Endothelial cell of umbilical vein (primary cell): ENCODE data around the gene SAMD4A. TPM values are rescaled to one million over a fixed set of nuclear protein-coding genes. Genes with fewer than 3 reads are reported as not detected.

ENCODE experiments used
- BruUV-seq: library from RNA; stranded (reverse); fragments of 400-500 nt; replicated peaks from 2 replicates; lab custom pipeline; 2021; lab: Mats Ljungman, UMichigan
- CTCF ChIA-PET: fragments of 300-600, 350-600 bp; sonication (Branson Sonifier 250); formaldehyde crosslinking; loops from one replicate; lab custom pipeline; 2021; ENCODE audit warnings: antibody characterized with exemption, inconsistent platforms; lab: Charles Lee
- POLR2A ChIA-PET: fragments of 300-600, 350-600 bp; sonication (Branson Sonifier 250); formaldehyde crosslinking; loops from one replicate; lab custom pipeline; 2021; ENCODE audit warnings: antibody characterized with exemption, inconsistent platforms; lab: Charles Lee
- DNase-seq: peaks from one replicate; pipeline ENCODE4 v3.0.0-alpha.2; 2011; ENCODE audit warnings: low read depth, low spot score
- FAIRE-seq: peaks from 2 replicates; lab custom pipeline; 2011; peaks lifted over from hg19 to GRCh38; lab: Jason Lieb, UNC
- H2AFZ ChIP-seq: 2 replicates; pipeline ENCODE4 v1.6.0; 2012; ENCODE audit warnings: low read depth, low read length, control low read depth, inconsistent platforms
- H3K27ac ChIP-seq: 2 replicates; pipeline ENCODE4 v1.5.1; 2011; ENCODE audit warnings: low read depth, mild to moderate bottlenecking, control low read depth, low read length, moderate library complexity; ENCODE audit not compliant: insufficient read depth
- H3K27me3 ChIP-seq, 2 experiments: 2 replicates each; pipeline versions ENCODE4 v1.6.0 to v1.6.1; 2011; ENCODE audit warnings: low read length in 2 of 2, mixed read lengths in 1 of 2; ENCODE audit not compliant: control insufficient read depth in 2 of 2, insufficient read depth in 2 of 2
- H3K36me3 ChIP-seq, 2 experiments: 2 replicates in 1 of 2; 3 replicates in 1 of 2; pipeline ENCODE4 v1.5.1; 2011; ENCODE audit warnings: low read length in 2 of 2, mild to moderate bottlenecking in 1 of 2, moderate library complexity in 1 of 2; ENCODE audit not compliant: control insufficient read depth in 2 of 2, insufficient read depth in 2 of 2; ENCODE audit errors: extremely low read depth in 1 of 2
- H3K4me1 ChIP-seq: 3 replicates; pipeline ENCODE4 v1.5.1; 2011; ENCODE audit warnings: mild to moderate bottlenecking, low read length; ENCODE audit not compliant: control insufficient read depth, insufficient read depth; ENCODE audit errors: extremely low read depth
- H3K4me2 ChIP-seq: 2 replicates; pipeline ENCODE4 v1.6.1; 2011; ENCODE audit warnings: low read length, control low read depth, mixed read lengths; ENCODE audit not compliant: insufficient read depth
- H3K4me3 ChIP-seq, 3 experiments: fragments of 200-600 bp in 1 of 3; sonication (generic), shearing (Covaris generic) in 1 of 3; replicated peaks in 1 of 3; 2 replicates each; pipeline ENCODE4 v1.5.1; 2011 to 2016; ENCODE audit warnings: control low read depth in 3 of 3, low read length in 3 of 3, mild to moderate bottlenecking in 2 of 3, inconsistent platforms in 1 of 3, low read depth in 1 of 3, moderate library complexity in 1 of 3; ENCODE audit not compliant: insufficient read depth in 1 of 3
- H3K79me2 ChIP-seq: 2 replicates; pipeline ENCODE4 v1.6.0; 2012; ENCODE audit warnings: low read length, inconsistent platforms; ENCODE audit not compliant: control insufficient read depth, insufficient read depth
- H3K9ac ChIP-seq: replicated peaks from 2 replicates; pipeline ENCODE3; 2011; ENCODE audit warnings: low read length, control low read depth; ENCODE audit not compliant: insufficient read depth; ENCODE audit errors: extremely low read depth
- H3K9me1 ChIP-seq: replicated peaks from 3 replicates; pipeline ENCODE4 v1.6.0; 2011; ENCODE audit warnings: mild to moderate bottlenecking, low read length; ENCODE audit not compliant: control insufficient read depth, insufficient read depth; ENCODE audit errors: extremely low read depth
- H3K9me3 ChIP-seq: replicated peaks from 2 replicates; pipeline ENCODE4 v1.5.1; 2012; ENCODE audit warnings: low read length, inconsistent platforms; ENCODE audit not compliant: control insufficient read depth, insufficient read depth
- H4K20me1 ChIP-seq: replicated peaks from 2 replicates; pipeline ENCODE3; 2011; ENCODE audit warnings: mild to moderate bottlenecking, low read length; ENCODE audit not compliant: control insufficient read depth, insufficient read depth; ENCODE audit errors: extremely low read depth
- EZH2 ChIP-seq: IDR thresholded peaks from 2 replicates; pipeline ENCODE4 v1.6.1; 2012; ENCODE audit warnings: borderline replicate concordance, low read depth, mild to moderate bottlenecking, moderate library complexity, low read length, inconsistent platforms; ENCODE audit not compliant: severe bottlenecking
- FOS ChIP-seq: IDR thresholded peaks from 2 replicates; pipeline ENCODE4 v1.6.1; 2011; ENCODE audit warnings: mild to moderate bottlenecking, low read length, moderate library complexity, borderline replicate concordance; ENCODE audit not compliant: insufficient read depth
- GATA2 ChIP-seq: IDR thresholded peaks from 2 replicates; pipeline ENCODE4 v1.7.0; 2011; ENCODE audit warnings: low read depth, mild to moderate bottlenecking, moderate library complexity, mixed read lengths, low read length; ENCODE audit not compliant: insufficient read length, insufficient read depth
- JUN ChIP-seq: IDR thresholded peaks from 2 replicates; pipeline ENCODE4 v1.6.1; 2011; ENCODE audit warnings: borderline replicate concordance, low read depth; ENCODE audit not compliant: insufficient read length, insufficient read depth
- MYC ChIP-seq: IDR thresholded peaks from one replicate; pipeline ENCODE4 v1.6.1; 2011; ENCODE audit warnings: mild to moderate bottlenecking, low read depth, low read length
- POLR2A ChIP-seq: IDR thresholded peaks from 2 replicates; pipeline ENCODE4 v1.6.1; 2012; ENCODE audit warnings: low read depth, mild to moderate bottlenecking, control low read depth, low read length
- POLR2AphosphoS5 ChIP-seq: IDR thresholded peaks from 2 replicates; pipeline ENCODE4 v1.6.1; 2012; ENCODE audit warnings: low read depth, mild to moderate bottlenecking, control low read depth, low read length, moderate library complexity; ENCODE audit not compliant: insufficient read depth
- dilution Hi-C: fragments of 300-500 bp; cut with MboI; formaldehyde crosslinking; loops from one replicate; pipeline ENCODE4 v1.15.0; 2019; ENCODE audit warnings: low sequenced_read_pairs; ENCODE audit not compliant: extremely low pct_ligation_motif_present
- intact Hi-C: fragments of 100-400 bp; cut with micrococcal nuclease; formaldehyde crosslinking; loops from one replicate; pipeline ENCODE4 v1.10.0; 2022
- polyA plus RNA-seq, 4 experiments: library from polyadenylated mRNA; depleted of rRNA in 3 of 4; stranded (reverse) in 3 of 4; unstranded in 1 of 4; fragments of >200 nt; gene quantifications; 2 replicates each; pipeline versions ENCODE4 v1.2.1 to v1.2.3, GENCODE V29; 2011 to 2012; ENCODE audit warnings: missing spikeins in 1 of 4
- total RNA-seq: library from RNA; stranded (reverse); gene quantifications from 2 replicates; pipeline ENCODE4 v1.2.3, GENCODE V29; 2021
- TF ChIP-seq, protein P1 (sequence below), 2 donors: IDR thresholded peaks; 1 replicate in 1 of 2; 2 replicates in 1 of 2; pipeline ENCODE4 v1.5.1; 2011; ENCODE audit warnings: low read length in 2 of 2, mild to moderate bottlenecking in 2 of 2, moderate library complexity in 2 of 2, control low read depth in 1 of 2, inconsistent platforms in 1 of 2, low read depth in 1 of 2; ENCODE audit not compliant: insufficient read depth in 1 of 2; ENCODE audit errors: extremely low read depth in 1 of 2
- TF ChIP-seq, protein P2 (sequence below): IDR thresholded peaks from 2 replicates; pipeline ENCODE4 v1.6.1; 2011; ENCODE audit not compliant: insufficient read depth, insufficient read length

The SAMD4A gene
- total and polyA plus RNA-seq, 2 donors (not counting 3 experiments of a cell fraction or from before 2014, with no cell fraction given) = 37.7 to 95.3 TPM

DNA sequence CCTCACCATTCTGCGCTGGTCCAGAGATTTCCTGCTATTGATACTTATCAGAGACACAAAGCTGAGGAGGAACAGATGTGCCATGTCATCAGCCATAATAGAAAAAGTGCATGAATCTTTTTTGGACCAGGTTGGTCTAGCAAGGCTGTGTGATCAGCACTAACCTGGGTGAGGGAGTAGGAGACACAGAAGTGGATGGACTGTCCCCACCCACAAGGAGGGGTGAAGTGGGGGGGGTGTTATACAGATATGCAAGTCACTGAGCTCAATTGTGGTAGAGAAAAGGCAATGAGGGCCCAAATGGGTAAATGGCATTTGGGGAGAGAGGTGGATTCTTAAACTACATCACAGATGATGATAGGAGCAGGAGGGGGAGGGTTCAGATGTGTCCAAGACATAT is 123.0 kb downstream of the SAMD4A start:
- no TSS peak for BruUV-seq
- FAIRE-seq = no peak
- H4K20me1 ChIP-seq = no peaks in the 10 kb centered on the region
- H3K4me3 ChIP-seq = no peak overlapping the region
- H3K4me1 ChIP-seq = peaks cover 34% of the 10 kb centered on the region
- H3K9me3 ChIP-seq = no peaks in the 10 kb centered on the region
- POLR2A ChIA-PET = interaction anchor here (1.3 to 2.3 kb wide), 3 partner anchors 35 to 124 kb away, joined by 3 to 7 read pairs (median 6); partner anchors contain the start of gene SAMD4A
- no peak overlapping the region for H3K9ac ChIP-seq
- H3K27me3 ChIP-seq = no peaks in the 10 kb centered on the region
- H3K27ac ChIP-seq = no peak overlapping the region
- dilution Hi-C loops (no loop called here), intact Hi-C loops (loop anchor here (5.0 kb wide), 1 partner anchor 183 kb away; the partner anchor contains the start of gene CGRRF1)
- no peak overlapping the region for H2AFZ ChIP-seq
- no peaks in the 10 kb centered on the region for H3K36me3 ChIP-seq
- CTCF ChIA-PET = interaction anchor here (1.1 to 2.7 kb wide), 13 partner anchors 11 to 124 kb away, joined by 3 to 78 read pairs (median 13); partner anchors contain the start of gene SAMD4A
- no peak for DNase-seq
- H3K4me2 ChIP-seq = no peak overlapping the region
- TF ChIP-seq EZH2 (no peak), POLR2A (no peak), FOS (no peak), POLR2AphosphoS5 (no peak), MYC (no peak), GATA2 (no peak), JUN (no peak)
- TF ChIP-seq, protein P1, sequence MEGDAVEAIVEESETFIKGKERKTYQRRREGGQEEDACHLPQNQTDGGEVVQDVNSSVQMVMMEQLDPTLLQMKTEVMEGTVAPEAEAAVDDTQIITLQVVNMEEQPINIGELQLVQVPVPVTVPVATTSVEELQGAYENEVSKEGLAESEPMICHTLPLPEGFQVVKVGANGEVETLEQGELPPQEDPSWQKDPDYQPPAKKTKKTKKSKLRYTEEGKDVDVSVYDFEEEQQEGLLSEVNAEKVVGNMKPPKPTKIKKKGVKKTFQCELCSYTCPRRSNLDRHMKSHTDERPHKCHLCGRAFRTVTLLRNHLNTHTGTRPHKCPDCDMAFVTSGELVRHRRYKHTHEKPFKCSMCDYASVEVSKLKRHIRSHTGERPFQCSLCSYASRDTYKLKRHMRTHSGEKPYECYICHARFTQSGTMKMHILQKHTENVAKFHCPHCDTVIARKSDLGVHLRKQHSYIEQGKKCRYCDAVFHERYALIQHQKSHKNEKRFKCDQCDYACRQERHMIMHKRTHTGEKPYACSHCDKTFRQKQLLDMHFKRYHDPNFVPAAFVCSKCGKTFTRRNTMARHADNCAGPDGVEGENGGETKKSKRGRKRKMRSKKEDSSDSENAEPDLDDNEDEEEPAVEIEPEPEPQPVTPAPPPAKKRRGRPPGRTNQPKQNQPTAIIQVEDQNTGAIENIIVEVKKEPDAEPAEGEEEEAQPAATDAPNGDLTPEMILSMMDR (IDR thresholded peaks at IDR 0.05; ENCODE audit: extremely low read depth in 1 of 2, insufficient read depth in 1 of 2, low read depth in 1 of 2, low read length in 2 of 2) = no peak
- TF ChIP-seq, protein P2, sequence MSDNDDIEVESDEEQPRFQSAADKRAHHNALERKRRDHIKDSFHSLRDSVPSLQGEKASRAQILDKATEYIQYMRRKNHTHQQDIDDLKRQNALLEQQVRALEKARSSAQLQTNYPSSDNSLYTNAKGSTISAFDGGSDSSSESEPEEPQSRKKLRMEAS = no peak
- H3K79me2 ChIP-seq = peaks cover 65% of the 10 kb centered on the region
- no peaks in the 10 kb centered on the region for H3K9me1 ChIP-seq
